ENCODE data around the gene JCHAIN.
"Not testable (repeated sequence)": the region's sequence is repeated elsewhere in the genome, so short reads cannot be mapped to it uniquely, and the experiment has no call there.

The JCHAIN gene

DNA sequence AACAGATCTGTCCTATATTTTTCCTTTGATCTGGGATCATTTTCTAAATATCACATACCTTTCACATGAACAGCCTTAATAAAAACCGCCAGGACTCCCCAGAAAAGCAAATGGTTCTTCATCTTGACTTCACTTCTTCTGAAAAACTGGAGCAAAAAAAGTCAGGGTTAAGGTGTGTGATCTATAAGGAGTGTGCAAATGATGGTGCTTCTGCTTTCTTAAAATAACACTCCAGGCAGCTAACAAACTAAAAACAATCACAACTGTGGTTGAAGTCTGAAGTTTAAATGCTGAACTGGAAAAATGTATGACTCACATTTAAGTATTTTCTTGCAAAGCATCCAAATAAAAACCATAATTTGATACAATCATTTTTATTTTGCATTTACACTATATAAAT, at the start of gene JCHAIN:
Gene JCHAIN, minus strand, starts transcription at position 140 of the 400 bp plus-strand sequence. Its CDS starts 18 bp downstream, at position 122.
- no peak for DNase-seq

DNA sequence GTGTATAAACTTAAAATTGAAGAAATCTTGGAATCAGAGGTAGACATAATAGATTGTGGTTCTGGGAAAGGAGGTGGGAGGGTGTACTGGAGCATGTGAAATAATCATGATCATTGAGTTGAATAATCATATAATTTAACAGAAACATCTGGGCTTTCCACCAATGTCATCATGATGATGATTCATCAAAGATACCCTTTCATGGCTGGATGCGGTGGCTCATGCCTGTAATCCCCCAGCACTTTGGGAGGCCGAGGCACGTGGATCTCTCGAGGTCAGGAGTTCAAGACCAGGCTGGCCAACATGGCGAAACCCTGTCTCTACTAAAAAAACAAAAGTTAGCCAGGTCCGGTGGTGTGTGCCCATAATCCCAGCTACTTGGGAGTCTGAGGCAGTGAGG, 48.8 kb upstream of the JCHAIN start:
- DNase-seq, result no peak

DNA sequence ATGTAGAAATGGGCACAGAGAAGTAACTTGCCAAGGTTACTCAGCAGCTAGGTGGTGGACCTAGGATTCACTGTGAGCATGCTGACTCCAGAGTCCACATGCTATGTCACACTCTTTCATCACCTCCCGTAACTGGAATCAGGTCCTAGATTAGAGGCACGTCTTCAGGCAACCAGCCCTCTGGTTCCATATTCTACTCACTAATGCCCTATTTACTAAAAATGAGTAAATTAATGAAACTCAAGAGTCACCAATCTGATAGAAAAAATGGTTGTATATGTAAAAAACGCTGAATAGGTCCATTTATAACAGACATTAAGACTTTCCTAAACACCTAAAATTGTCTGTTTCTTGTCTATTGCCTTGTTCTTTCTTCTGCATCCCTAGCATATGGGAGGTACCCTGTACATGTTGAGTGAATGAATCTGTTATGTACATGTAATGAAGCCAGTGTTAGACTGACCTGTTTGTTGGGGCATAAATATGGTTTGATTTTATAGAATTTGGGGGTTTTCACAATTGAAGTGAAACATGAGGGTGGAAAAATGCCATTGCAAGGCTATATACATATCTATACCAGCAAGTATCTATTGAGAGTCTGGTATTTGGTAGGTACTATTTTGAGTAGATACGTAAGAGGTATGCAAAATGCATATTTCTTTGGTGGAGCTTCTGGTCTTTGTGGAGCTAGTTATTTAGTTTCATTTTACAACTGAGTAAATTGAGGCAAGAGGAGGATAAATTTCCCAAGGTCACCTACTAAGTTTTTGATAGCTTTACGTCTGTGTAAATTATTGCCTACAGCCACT, 48.0 kb upstream of the JCHAIN start:
- no peak for DNase-seq

DNA sequence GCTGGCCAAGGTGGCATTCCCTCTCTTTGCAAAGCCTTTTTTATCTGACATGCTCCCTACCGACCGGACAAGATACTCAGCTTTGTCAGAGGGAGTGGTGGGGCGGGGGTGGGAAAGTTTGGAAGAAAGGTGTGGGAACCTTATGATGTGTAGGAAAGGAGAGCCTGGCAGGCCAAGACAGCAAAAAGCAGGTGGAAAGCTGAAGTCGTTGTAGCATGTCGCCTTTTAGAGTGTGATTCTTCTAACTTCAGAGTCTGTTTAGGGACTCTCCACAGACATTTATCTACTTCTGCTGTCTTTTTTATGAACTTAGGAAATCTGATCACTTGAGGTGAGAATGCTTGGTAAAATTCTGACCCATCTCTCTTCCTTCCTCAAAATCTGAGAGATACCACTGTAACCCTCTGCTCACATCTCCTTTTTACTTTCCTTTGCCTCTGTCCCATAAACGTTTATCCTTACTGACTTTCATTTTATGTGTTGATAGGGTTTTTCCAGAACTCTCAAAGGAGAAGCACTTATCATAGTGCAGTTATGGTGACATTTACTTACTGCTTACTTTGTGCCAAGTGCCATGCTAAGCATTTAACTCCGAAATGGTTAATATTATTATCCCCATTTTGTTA, 47.3 kb upstream of the JCHAIN start:
- no peak for DNase-seq

DNA sequence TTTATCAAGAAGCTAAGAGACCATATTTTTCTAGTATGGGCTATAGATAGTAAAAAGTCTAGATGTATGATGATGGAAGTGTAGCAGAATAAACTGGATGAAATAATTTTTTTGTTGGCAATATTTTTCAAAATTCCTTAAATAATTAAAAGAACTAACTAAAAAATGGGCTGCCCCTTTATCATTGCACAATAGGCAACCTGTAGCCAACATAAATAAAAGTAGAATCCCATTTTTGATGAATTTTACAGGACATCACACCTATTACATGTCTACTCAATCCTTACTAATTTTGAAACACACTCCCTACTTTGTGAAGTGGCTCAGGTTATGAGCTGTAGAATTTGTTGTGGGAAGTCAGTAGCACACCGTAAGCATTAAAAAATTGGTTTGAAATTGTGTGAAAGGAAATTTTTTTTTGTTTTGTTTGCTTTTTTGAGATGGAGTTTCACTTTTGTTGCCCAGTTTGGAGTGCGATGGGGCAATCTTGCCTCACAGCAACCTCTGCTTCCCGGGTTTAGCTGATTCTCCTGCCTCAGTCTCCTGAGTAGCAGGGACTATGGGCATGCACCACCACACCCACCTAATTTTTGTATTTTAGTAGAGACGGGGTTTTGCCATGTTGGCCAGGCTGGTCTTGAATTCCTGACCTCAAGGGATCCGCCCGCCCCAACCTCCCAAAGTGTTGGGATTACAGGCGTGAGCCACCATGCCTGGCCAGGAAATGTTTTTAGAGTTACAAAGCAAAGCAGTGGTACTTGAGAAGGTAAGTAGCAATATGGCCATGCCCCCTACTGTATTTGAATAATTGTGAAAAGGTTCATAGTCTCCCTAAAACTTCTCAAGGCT, 46.5 kb upstream of the JCHAIN start:
- DNase-seq, result no peak

DNA sequence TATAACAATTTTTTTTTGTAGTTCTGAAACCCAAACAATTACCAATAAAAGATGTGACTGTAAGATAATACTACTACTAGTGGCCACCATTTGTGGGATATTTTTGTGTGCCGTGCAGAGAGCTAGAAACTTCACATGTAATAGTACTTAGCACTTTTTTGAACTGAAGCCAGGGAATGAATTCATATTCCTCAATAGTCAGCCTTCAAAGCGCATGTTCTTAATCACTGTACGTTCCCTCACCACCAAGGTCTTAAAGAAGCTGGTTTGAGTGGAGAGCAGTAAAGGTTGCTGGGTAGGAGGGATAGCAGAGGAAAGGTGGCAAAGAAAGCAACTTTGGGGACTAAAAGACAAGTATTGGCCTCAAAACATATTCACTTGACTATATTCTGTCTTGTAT, 45.8 kb upstream of the JCHAIN start:
- no peak for DNase-seq

DNA sequence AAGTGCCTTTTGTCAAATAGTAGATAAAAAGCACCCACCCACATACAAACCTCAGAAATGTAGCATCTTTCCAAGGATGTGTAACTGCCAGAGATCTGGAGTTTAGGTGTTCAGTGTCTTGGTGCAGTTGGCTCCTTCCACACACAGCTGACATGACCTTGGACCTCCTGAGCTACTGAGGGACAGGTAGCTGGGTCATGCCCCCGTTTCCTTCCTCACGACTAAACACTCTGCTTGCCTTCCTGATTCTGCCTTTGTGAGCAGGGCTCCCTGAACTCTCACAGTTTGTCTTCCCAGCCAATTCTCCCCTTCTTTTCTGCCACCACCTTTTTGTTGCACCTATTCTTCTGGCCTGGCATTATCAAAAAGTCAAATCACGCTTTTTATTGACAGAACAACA, 45.3 kb upstream of the JCHAIN start:
- DNase-seq, result no peak

DNA sequence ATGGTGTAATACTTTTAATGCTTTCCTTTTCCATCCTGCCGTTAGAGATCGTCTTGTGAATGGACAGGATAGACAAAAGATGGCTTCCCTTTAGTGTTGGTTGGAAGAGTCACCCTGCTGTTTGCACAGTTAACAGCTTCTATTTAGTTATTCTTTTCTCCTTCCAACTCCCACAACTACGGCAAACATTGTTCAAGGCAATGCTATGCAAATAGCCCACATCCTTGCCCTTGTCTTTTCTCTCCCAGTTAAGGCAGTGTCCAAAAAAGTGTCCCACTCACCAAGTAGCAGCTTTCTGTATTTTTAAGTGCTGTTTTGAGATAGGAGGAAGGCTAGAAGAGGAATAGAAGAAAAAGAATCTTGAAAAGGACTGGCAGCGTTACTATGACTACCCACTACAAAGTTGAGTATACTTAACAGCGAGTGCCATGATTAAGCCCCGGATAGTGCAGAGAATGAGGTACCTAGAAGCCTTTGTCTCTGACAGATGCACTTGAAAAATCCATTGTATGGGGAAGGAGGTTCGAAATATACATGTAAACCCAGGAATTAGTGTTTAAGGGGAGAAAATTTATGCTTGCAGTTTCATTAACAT, 43.4 kb upstream of the JCHAIN start:
- no peak for DNase-seq

DNA sequence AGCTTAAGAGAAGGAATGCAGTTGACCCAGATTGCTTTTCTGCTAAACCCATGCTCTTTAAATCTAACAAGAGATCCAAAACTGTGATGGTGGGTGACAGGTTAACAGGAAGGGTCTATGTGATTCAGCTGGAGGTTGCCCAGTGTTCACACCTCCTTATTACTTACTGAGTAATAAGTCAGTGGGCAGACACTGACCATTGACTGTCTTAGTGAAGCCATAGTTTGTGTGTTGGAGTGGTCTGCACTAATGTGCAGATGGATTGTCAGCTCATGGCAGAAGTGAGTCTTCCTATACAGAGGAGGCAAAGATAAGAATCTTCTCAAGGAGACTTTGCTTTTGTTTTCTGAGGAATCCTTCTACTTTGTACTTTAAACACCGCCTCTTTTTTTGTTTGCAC, 40.2 kb upstream of the JCHAIN start:
- DNase-seq, result no peak

DNA sequence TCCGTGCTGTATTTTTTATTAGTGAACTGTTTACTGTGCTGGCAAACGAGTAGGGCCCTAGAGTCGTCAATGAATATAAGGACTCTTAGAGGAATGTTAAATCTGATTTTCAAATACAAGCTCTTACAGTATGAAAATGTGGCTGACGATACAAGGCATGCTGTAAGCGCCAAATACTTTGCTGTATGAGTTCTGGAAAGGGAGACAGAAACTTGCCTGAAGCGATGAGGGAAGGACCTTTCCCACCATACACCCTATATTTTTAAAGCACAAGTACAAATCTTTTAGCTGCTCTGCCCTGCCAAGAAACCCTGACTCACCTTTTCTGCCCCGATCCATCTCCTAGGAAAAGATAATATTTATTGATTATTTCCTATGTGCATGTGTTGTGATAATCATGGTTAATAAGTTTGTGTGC, 39.7 kb upstream of the JCHAIN start:
- DNase-seq, result no peak

DNA sequence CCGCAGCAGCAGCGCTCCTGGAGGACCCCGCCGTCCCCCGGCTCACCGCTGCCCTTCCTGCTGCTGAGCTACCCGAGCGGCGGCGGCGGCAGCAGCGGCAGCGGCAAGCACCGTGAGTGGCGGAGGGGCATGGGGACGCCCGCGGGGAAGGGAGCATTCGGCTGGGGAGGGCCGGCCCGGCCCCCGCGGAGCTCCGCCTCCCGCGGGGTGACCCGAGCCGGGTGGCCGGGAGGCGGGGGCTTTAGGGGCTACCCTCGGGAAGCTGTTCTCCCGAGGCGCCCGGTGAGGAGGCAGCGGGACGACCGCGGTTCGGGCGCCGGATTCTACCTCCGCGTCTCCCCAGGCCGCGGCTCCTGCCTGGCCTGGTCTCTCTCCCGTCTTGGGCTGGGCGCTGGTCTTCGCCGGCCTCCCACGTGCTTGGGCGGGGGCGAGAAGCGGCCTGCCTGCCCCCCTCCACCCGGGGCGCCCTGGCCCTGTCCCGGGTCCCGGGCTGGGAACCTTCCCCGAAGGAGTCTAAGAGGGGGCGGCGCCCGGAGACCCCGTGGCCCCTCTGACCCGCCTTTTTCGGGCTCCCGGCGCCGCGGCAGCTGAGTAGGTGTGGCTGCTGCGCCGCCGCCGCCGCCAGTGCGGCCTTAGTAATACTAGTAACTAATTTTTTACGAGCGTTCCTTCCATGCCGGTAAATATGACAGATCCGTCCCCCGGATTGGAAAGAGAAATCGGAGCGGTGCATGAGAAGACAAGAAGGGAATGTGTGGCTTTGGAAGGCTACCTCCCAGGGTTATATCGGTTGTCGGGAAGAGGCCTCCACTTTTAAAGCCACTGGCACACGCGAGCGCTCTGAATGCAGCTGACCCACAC, 39.1 kb upstream of the JCHAIN start:
- peak; percentile 83 for DNase-seq

DNA sequence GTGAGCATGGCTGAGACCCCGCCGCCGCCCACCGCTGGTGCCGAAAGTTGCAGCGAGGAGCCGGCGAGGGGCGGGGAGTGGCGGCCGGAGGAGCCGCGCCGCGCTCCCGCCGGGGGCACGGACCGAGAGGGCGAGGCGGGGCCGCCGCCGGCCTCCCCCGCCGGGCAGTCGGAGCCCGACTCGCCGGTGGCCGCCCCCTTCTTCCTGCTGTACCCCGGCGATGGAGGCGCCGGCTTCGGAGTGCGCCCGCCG, 38.5 kb upstream of the JCHAIN start:
- DNase-seq, result no peak

DNA sequence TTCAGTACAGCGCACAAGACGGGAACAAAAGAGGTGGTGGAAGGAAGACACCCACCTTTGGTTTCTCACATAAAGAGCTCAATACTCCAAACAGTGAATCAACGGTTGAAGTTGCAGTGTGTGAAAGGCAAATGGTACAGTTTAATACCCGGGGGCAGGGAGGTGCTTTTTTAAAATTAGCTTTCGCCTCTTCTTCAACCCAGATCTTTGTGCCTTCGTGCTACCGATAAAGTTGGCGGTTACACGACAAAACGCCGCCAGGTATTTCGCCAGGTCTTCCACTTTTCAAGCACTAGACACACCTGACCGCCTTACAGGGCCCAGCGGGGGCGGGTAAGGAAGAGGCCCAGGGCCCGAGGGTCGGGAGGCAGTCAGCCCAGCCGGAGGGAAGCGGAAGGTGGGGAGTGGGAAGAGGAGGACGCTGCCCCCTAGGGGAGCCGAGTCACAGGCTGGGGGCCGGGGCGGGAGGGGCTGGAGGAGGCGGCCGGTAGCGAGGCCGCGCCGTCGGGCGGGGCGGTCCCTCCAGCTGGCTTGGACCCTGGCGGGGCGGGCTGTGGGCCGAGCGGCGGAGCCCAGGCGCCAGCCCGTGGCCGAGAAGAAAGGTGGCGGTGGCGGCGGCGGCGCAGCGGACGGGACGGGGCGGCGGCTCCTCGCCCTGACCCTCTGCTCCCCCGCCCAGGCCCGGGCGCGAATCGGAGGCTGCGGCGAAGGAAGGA, 38.1 kb upstream of the JCHAIN start:
- peak; percentile 96 for DNase-seq

DNA sequence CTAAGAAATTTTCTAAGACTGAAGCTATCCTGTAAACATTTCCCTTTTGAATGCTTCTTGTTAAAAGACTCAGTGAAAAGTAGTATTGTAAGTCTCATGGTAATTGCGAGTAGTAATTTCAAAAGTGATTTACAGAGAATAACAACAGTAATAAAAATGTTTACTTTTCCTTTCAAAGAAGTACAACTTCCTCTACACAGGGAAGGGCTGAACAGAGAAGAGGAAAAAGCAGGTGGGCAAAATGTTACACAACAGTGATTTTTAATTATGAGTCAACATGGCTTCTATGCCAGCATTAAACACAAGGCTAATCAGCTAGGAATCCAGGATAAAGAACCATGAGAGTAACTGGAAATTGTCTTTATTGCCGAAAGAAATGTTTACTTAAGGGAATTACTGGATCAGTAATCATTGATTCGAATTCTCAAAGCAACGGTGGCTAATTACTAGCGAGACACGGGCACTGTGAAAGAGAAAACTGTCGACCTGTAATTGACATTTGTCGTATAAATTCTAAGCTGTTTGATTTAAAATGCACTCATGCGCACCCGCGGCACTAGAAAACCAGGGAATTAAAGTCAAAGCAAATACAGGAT, 37.4 kb upstream of the JCHAIN start:
- DNase-seq, result no peak

DNA sequence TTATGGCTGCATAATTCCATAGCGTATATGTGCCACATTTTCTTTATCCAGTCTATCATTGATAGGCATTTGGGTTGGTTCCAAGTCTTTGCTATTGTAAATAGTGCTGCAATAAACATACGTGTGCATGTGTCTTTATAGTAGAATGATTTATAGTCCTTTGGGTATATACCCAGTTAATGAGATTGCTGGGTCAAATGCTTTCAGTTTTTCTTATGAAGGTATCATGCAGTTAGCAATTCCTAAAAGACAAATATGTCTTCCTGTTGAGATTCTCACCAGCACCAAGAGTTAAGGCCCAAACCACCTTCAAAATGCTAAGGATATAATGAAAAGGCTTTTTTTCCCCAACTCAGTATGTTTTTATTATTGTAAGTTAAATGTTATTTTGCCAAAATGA, 36.3 kb upstream of the JCHAIN start:
- not testable (repeated sequence) for DNase-seq

DNA sequence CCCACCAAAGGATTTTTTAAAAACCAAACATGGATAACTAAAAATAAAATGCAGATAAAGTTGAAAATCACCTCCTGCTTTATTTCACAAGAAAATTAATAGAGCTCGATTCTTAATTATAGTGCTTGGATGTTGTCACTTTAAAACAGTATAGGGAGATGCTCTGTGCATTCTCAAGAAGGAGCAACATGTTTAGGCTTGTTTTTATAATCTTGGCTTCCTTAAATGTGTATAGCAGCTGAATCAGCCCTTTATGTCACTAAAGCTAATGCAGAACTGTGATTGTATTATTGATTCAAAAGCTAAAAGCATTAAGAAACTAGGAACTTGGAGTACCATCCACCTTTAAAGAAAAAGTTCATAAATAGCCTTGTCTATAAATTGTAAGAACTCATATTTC, 35.0 kb upstream of the JCHAIN start:
- DNase-seq, result no peak

DNA sequence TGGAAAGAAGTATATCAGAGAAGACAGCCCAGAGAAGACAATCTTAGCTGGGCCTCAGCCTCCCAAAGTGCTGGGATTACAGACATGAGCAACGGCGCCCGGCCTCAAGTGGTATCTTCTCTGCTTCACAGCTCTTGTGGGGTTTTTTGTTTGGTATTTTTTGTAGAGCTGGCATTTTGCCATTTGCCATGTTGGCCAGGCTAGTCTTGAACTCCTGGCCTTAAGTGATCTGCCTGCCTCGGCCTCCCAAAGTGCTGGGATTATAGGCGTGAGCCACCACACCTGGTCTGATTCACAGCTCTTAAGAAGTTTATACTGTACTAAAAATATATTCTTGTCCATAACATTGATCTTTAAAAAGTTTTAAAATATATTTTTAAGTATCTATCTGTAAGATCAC, 34.4 kb upstream of the JCHAIN start:
- DNase-seq, result no peak

DNA sequence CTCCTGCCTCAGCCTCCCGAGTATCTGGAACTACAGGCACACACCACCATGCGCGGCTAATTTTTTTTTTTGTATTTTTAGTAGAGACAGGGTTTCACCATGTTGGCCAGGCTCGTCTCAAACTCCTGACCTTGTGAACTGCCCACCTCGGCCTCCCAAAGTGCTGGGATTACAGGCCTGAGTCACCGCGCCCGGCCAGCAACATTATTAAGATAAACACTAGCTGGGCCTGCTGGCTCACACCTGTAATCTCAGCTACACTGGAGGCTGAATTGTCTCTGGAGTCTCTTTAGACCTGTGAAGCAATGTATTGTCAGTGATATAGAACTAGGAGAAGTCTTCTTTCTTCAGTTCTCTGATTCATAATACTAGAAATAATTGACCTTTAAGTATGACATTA, 32.1 kb upstream of the JCHAIN start:
- not testable (repeated sequence) for DNase-seq

DNA sequence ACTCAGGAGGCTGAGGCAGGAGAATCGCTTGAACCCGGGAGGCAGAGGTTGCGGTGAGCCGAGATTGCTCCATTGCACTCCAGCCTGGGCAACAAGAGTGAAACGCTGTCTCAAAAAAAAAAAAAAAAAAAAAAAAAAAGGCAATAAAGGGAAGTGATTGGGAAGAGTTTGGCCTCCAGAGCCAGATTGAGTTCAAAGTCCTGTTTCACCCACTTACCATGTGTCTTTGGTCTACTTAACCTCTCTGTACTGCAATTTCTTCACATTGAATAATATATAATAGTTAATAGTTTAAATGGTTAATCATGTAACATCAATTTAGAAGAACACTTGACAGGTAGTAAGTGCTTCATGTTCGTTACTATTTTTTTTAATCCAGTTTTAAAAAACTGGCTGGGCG, 28.3 kb upstream of the JCHAIN start:
- DNase-seq, result not testable (repeated sequence)

DNA sequence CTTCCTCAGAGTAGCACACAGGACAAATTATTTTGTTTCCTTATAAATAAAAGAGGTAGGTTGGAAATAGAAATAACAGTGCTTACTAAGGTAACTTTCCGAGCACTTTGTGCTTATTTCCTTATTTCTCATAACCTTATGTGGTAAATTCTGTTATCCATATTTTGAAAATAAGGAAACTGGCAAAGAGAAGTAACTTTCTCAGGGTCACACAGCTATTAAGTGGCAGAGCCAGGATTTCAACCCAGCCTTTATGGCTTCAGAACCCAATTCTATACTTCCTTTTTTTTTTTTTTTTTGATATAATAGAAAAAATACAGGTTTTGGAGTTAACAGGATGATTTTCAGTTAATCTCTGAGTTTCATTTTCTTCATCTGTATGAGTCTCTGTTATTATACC, 25.4 kb upstream of the JCHAIN start:
- no peak for DNase-seq

DNA sequence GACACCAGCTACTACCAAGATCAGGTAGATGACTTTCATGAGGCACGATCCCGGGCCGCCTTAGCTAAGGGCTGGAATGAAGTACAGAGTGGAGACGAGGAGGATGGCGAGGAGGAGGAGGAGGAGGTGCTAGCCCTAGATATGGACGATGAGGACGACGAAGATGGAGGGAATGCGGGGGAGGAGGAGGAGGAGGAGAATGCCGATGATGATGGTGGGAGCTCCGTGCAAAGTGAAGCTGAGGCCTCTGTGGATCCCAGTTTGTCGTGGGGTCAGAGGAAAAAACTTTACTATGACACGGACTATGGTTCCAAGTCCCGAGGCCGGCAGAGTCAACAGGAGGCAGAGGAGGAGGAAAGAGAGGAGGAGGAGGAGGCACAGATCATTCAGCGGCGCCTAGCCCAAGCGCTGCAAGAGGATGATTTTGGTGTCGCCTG, 22.5 kb upstream of the JCHAIN start:
- DNase-seq, result peak; percentile 57

Measured in islet precursor cell (in vitro differentiated cells).